DND-41 (cell line): Measurements from ENCODE around the gene PCED1B.

Experiments
- CTCF ChIP-seq: IDR thresholded peaks from 2 replicates; pipeline ENCODE4 v1.5.1; 2012; ENCODE audit warnings: borderline replicate concordance, low read length, moderate library complexity, mild to moderate bottlenecking; ENCODE audit not compliant: poor library complexity, severe bottlenecking; ENCODE audit errors: extremely low read depth
- EZH2 ChIP-seq: IDR thresholded peaks from 3 replicates; pipeline ENCODE4 v1.6.1; 2012; ENCODE audit warnings: borderline replicate concordance, low read depth, mild to moderate bottlenecking, moderate library complexity, low read length, inconsistent platforms; ENCODE audit not compliant: severe bottlenecking

- TF ChIP-seq CTCF (no peak), EZH2 (no peak)
Measured at GRCh38 chr12:47048541-47048940, 30.9 kb upstream of the PCED1B start.
